Ovary (tissue), 10 donors: ENCODE results near the gene LSR. TPM values are rescaled to one million over a fixed set of nuclear protein-coding genes. Genes with fewer than 3 reads are reported as not detected.

Experiments
- DNase-seq, 5 donors: peaks; one replicate each; pipeline ENCODE4 v3.0.0-alpha.2; 2019 to 2020
- H3K27ac ChIP-seq, 2 donors: fragments of 200-600 bp; one replicate each; pipeline versions ENCODE4 v1.5.1 to v1.8.0; 2019 to 2022
- H3K27me3 ChIP-seq: fragments of 200-600 bp; one replicate; pipeline ENCODE4 v1.8.0; 2022
- H3K36me3 ChIP-seq: fragments of 200-600 bp; sonication (generic); one replicate; pipeline ENCODE4 v1.5.1; 2019
- H3K4me1 ChIP-seq: one replicate; pipeline ENCODE4 v1.8.1; 2013; ENCODE audit warnings: mild to moderate bottlenecking, moderate library complexity; ENCODE audit not compliant: insufficient read depth
- H3K4me3 ChIP-seq: fragments of 200-600 bp; sonication (generic); one replicate; pipeline ENCODE4 v1.5.1; 2017
- H3K9me3 ChIP-seq, 2 donors: fragments of 200-600 bp in 1 of 2; sonication (generic) in 1 of 2; one replicate each; pipeline versions ENCODE4 v1.5.1 to v1.8.1; 2013 to 2019; ENCODE audit warnings: mild to moderate bottlenecking in 1 of 2, moderate library complexity in 1 of 2
- EP300 ChIP-seq: sonication (generic); formaldehyde crosslinking; IDR thresholded peaks from one replicate; pipeline ENCODE4 v1.6.1; 2017; ENCODE audit warnings: antibody characterized with exemption
- POLR2A ChIP-seq: fragments of 450-650 bp; IDR thresholded peaks from one replicate; pipeline ENCODE4 v1.6.1; 2017; ENCODE audit warnings: antibody characterized with exemption, mild to moderate bottlenecking, moderate library complexity
- WGBS, 3 donors: extraction: QIAGEN DNeasy Blood & Tissue Kit in 1 of 3; methylation state at CpG; one replicate each; pipeline versions ENCODE4 v1.1.5 to v1.1.7; 2013 to 2017; 5-methylcytosine and 5-hydroxymethylcytosine counted together
- intact Hi-C, 4 donors: fragments of 100-400 bp; cut with DNase I; formaldehyde crosslinking; loops; one replicate each; pipeline versions ENCODE4 v1.11.0 to v1.15.1; 2022 to 2023
- long read RNA-seq, 3 donors: library from polyadenylated mRNA in 2 of 3; unstranded in 2 of 3; transcript quantifications; one replicate each; pipeline ENCODE4 v2.0.0 and lab custom pipeline, GENCODE V29; 2021 to 2026
- polyA plus RNA-seq, 2 donors: library from polyadenylated mRNA; stranded (reverse); fragments of 200-250 nt in 1 of 2; fragments of 350-450 nt in 1 of 2; fragmentation: Illumina TruSeq in 1 of 2; extraction: RNeasy Lipid Tissue Mini Kit (QIAGEN cat#74804) in 1 of 2; gene quantifications; one replicate each; pipeline ENCODE4 v1.2.3, GENCODE V29; 2013 to 2014
- total RNA-seq, 7 donors: library from RNA; depleted of rRNA in 2 of 7; stranded (reverse); fragments of >200 nt in 2 of 7; fragmentation: NEBNext Ultra II Directional in 3 of 7; extraction: Animal tissue kit (Norgen Biotek cat#: 25700) in 3 of 7; gene quantifications; one replicate each; pipeline versions ENCODE4 v1.1.0 to v1.2.4, GENCODE V29; 2016 to 2023
- TF ChIP-seq, protein P1 (sequence below), 3 donors: fragments of 450-650 bp in 2 of 3; fragments of 200-600 bp in 1 of 3; IDR thresholded peaks; one replicate each; pipeline versions ENCODE4 v1.5.1 to v1.8.0; 2016 to 2022; ENCODE audit warnings: antibody characterized with exemption in 3 of 3, mild to moderate bottlenecking in 1 of 3
- donor health status: DM: no; HTN: no; CAD: no; lungs with moderate emphysema.
- donor health status: DM: no; HTN: no; CAD: no.
- donor health status: Bipolar disorder and iron deficiency.
- donor health status: DM: yes; HTN: yes; CAD: no.
- donor health status: DM: no; HTN: no; CAD: no.
- donor health status: DM: yes; HTN: yes; CAD: no.

LSR gene, protein sequence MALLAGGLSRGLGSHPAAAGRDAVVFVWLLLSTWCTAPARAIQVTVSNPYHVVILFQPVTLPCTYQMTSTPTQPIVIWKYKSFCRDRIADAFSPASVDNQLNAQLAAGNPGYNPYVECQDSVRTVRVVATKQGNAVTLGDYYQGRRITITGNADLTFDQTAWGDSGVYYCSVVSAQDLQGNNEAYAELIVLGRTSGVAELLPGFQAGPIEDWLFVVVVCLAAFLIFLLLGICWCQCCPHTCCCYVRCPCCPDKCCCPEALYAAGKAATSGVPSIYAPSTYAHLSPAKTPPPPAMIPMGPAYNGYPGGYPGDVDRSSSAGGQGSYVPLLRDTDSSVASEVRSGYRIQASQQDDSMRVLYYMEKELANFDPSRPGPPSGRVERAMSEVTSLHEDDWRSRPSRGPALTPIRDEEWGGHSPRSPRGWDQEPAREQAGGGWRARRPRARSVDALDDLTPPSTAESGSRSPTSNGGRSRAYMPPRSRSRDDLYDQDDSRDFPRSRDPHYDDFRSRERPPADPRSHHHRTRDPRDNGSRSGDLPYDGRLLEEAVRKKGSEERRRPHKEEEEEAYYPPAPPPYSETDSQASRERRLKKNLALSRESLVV
- total RNA-seq, result 10 to 100 TPM in 4 of 7 donors, 1 to 10 TPM in 3; 7.2 to 69.8 (median 12.9) TPM
- 10 to 100 TPM in 1 of 2 donors, 1 to 10 TPM in 1; 3.3 to 13.4 TPM for polyA plus RNA-seq
- long read RNA-seq, donor 1, partial matches to known transcripts, result 2 of 6 reads
- long read RNA-seq, donor 1, other reads (novel, unspliced or antisense), result 1 of 6 reads
- long read RNA-seq, donor 2, transcript LSR-202 (9 exons, 2,105 nt), result major isoform, 7 of 15 reads
- long read RNA-seq, donor 2, partial matches to known transcripts, result 0 of 15 reads
- long read RNA-seq, donor 2, other reads (novel, unspliced or antisense), result 0 of 15 reads
- long read RNA-seq, donor 3, transcript LSR-214 (10 exons, 2,274 nt), result minor isoform, 6 of 55 reads
- long read RNA-seq, donor 3, transcript LSR-203 (8 exons, 1,963 nt), result minor isoform, 6 of 55 reads
- long read RNA-seq, donor 3, transcript LSR-202 (9 exons, 2,105 nt), result major isoform, 20 of 55 reads
- long read RNA-seq, donor 3, partial matches to known transcripts, result 8 of 55 reads
- long read RNA-seq, donor 3, other reads (novel, unspliced or antisense), result 14 of 55 reads

GRCh38 chr19:35248310-35249145, at the start of gene LSR:
Gene LSR, plus strand, starts transcription at chr19:35249002. Its CDS starts 21 bp downstream, at chr19:35249023.
- Histone ChIP-seq H3K4me1 (peaks cover 2% of the 10 kb centered on the region), H3K9me3 (peaks cover 0 to 2% of the 10 kb centered on the region in 2 donors), H3K27ac (no peak within 1 kb of the TSS), H3K27me3 (no peaks in the 10 kb centered on the region), H3K4me3 (peak within 1 kb of the TSS; percentile 41), H3K36me3 (no peaks in the 10 kb centered on the region)
- whole genome bisulfite sequencing, 3 donors, result 0 to 1% (median 1%) methylated on average over 62 to 69 of the region's 69 CpGs
- intact Hi-C loops, result no loop called here
- peak in 4 of 5 donors; percentile 28 to 46 (median 42) for DNase-seq
- TF ChIP-seq POLR2A (no peak), EP300 (no peak)
- TF ChIP-seq, protein P1, sequence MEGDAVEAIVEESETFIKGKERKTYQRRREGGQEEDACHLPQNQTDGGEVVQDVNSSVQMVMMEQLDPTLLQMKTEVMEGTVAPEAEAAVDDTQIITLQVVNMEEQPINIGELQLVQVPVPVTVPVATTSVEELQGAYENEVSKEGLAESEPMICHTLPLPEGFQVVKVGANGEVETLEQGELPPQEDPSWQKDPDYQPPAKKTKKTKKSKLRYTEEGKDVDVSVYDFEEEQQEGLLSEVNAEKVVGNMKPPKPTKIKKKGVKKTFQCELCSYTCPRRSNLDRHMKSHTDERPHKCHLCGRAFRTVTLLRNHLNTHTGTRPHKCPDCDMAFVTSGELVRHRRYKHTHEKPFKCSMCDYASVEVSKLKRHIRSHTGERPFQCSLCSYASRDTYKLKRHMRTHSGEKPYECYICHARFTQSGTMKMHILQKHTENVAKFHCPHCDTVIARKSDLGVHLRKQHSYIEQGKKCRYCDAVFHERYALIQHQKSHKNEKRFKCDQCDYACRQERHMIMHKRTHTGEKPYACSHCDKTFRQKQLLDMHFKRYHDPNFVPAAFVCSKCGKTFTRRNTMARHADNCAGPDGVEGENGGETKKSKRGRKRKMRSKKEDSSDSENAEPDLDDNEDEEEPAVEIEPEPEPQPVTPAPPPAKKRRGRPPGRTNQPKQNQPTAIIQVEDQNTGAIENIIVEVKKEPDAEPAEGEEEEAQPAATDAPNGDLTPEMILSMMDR (IDR thresholded peaks at IDR 0.05), result no peak

DNA sequence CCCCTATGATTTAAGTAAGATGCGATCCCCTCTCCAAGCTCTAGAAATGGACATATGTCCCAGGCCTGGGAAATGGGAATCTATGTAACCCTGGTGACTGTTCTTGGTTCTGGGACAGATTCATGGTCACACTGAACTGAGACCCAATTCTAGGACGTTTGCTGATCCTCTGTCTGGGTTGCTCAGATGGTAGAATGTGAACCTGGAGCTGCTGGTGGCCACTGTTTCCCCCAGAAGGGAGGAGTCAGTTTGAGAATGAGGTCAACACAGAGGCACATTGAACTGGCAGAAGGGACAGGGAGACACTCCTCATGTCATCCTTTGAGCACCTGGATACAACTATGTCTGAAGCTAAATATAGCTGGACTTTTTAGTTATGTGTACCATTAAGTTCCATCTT, 49.3 kb upstream of the LSR start:
- DNase-seq, result no peak
- 61 to 73% (median 63%) methylated on average over 2 of the region's 2 CpGs for WGBS, 3 donors
- TF ChIP-seq, protein P1 (IDR thresholded peaks at IDR 0.05), result no peak
- TF ChIP-seq EP300, result no peak
- no peak for TF ChIP-seq POLR2A
- Histone ChIP-seq H3K9me3 (no peaks in the 10 kb centered on the region), H3K4me3 (no peak overlapping the region), H3K27ac (no peak overlapping the region), H3K36me3 (no peaks in the 10 kb centered on the region), H3K27me3 (no peaks in the 10 kb centered on the region), H3K4me1 (no peaks in the 10 kb centered on the region)
- intact Hi-C loops, result no loop called here

- Histone ChIP-seq H3K9me3 (no peaks in the 10 kb centered on the region), H3K4me1 (no peaks in the 10 kb centered on the region), H3K27ac (no peak overlapping the region), H3K36me3 (no peaks in the 10 kb centered on the region), H3K4me3 (no peak overlapping the region), H3K27me3 (no peaks in the 10 kb centered on the region)
- no peak for DNase-seq
- 77 to 84% (median 79%) methylated on average over 4 of the region's 4 CpGs for WGBS, 3 donors
- intact Hi-C loops, result no loop called here
- TF ChIP-seq, protein P1 (IDR thresholded peaks at IDR 0.05), result no peak
- no peak for TF ChIP-seq EP300
- no peak for TF ChIP-seq POLR2A
Observed at GRCh38 chr19:35202722-35203688, 45.8 kb upstream of the LSR start.
